Smooth muscle cell (in vitro differentiated cells): ENCODE measurements around the gene SYNE1. TPM values are rescaled to one million over a fixed set of nuclear protein-coding genes. Genes with fewer than 3 reads are reported as not detected.

Source experiments
- DNase-seq: peaks from one replicate; lab custom pipeline; 2025; ENCODE audit not compliant: unreplicated experiment; lab: John Stamatoyannopoulos, UW
- H2AFZ ChIP-seq: fragments of 200-600 bp; sonication (generic); 2 replicates; pipeline ENCODE4 v1.6.0; 2016; ENCODE audit warnings: antibody characterized with exemption, low read depth, mild to moderate bottlenecking
- H3F3A ChIP-seq: fragments of 200-600 bp; sonication (generic); 2 replicates; pipeline ENCODE4 v1.6.0; 2017; ENCODE audit warnings: antibody characterized with exemption, low read depth
- H3K27ac ChIP-seq: fragments of 200-600 bp; sonication (generic); 2 replicates; pipeline ENCODE4 v1.5.1; 2016; ENCODE audit warnings: low read depth, mild to moderate bottlenecking
- H3K27me3 ChIP-seq: fragments of 200-600 bp; sonication (generic); 2 replicates; pipeline ENCODE4 v1.6.1; 2016; ENCODE audit warnings: low read depth, mild to moderate bottlenecking
- H3K36me3 ChIP-seq: fragments of 200-600 bp; sonication (generic); 2 replicates; pipeline ENCODE4 v1.5.1; 2016; ENCODE audit warnings: low read depth
- H3K4me1 ChIP-seq: fragments of 200-600 bp; sonication (generic); 2 replicates; pipeline ENCODE4 v1.5.1; 2016; ENCODE audit warnings: low read depth
- H3K4me2 ChIP-seq: fragments of 200-600 bp; sonication (generic); 2 replicates; pipeline ENCODE4 v1.6.0; 2016; ENCODE audit warnings: mild to moderate bottlenecking
- H3K4me3 ChIP-seq: fragments of 200-600 bp; sonication (generic); 2 replicates; pipeline ENCODE4 v1.5.1; 2016; ENCODE audit warnings: mild to moderate bottlenecking
- H3K79me2 ChIP-seq: fragments of 200-600 bp; sonication (generic); 2 replicates; pipeline ENCODE4 v1.6.0; 2016; ENCODE audit warnings: low read depth, mild to moderate bottlenecking
- H3K9ac ChIP-seq: fragments of 200-600 bp; sonication (generic); 2 replicates; pipeline ENCODE4 v1.6.0; 2016; ENCODE audit warnings: low read depth
- H3K9me3 ChIP-seq: fragments of 200-600 bp; sonication (generic); replicated peaks from 2 replicates; pipeline ENCODE4 v1.5.1; 2016; ENCODE audit warnings: low read depth
- H4K20me1 ChIP-seq: fragments of 200-600 bp; sonication (generic); 2 replicates; pipeline ENCODE4 v1.6.0; 2016; ENCODE audit warnings: low read depth
- CTCF ChIP-seq: fragments of 200-600 bp; sonication (generic); IDR thresholded peaks from 2 replicates; pipeline ENCODE4 v1.5.1; 2017; ENCODE audit warnings: borderline replicate concordance, mild to moderate bottlenecking, antibody characterized with exemption; ENCODE audit not compliant: insufficient read depth, poor library complexity, severe bottlenecking
- WGBS: methylation state at CpG from one replicate; pipeline ENCODE4 v1.1.7; 2016; ENCODE audit warnings: low lambda C conversion rate; 5-methylcytosine and 5-hydroxymethylcytosine counted together
- polyA plus RNA-seq: library from polyadenylated mRNA; unstranded; fragments of >200 nt; fragmentation: Nextera tagmentation; extraction: Ambion mirVana; gene quantifications from 2 replicates; pipeline ENCODE4 v1.2.1, GENCODE V29; 2016
- total RNA-seq: library from RNA; depleted of rRNA; stranded (reverse); fragments of >200 nt; gene quantifications from 2 replicates; pipeline ENCODE4 v1.2.3, GENCODE V29; 2014

Gene SYNE1
- total and polyA plus RNA-seq, 2 experiments from 2014 or later, result 18.2 to 56.2 TPM

GRCh38 chr6:152353440-152353839, 283.7 kb downstream of the SYNE1 start:
- Histone ChIP-seq H3K79me2 (no peaks in the 10 kb centered on the region), H3K4me3 (no peak overlapping the region), H3K4me2 (no peak overlapping the region), H3K27me3 (no peaks in the 10 kb centered on the region), H3K9ac (no peak overlapping the region), H3K36me3 (peaks cover 57% of the 10 kb centered on the region), H3K27ac (no peak overlapping the region), H3F3A (no peaks in the 10 kb centered on the region), H2AFZ (no peak overlapping the region), H3K9me3 (no peaks in the 10 kb centered on the region), H3K4me1 (no peaks in the 10 kb centered on the region), H4K20me1 (peaks cover 6% of the 10 kb centered on the region)
- no peak for DNase-seq
- 97% methylated on average over 6 of the region's 6 CpGs for WGBS
- TF ChIP-seq CTCF, result no peak

- peaks cover 49% of the 10 kb centered on the region for H3K36me3 ChIP-seq
These were observed 285.4 kb downstream of the SYNE1 start for GRCh38 chr6:152351742-152352141.

GRCh38 chr6:152351110-152351509, 286.1 kb downstream of the SYNE1 start:
- Histone ChIP-seq H3K27me3 (no peaks in the 10 kb centered on the region), H3K4me2 (no peak overlapping the region), H3K79me2 (no peaks in the 10 kb centered on the region), H3K27ac (no peak overlapping the region), H3K9me3 (no peaks in the 10 kb centered on the region), H3F3A (no peaks in the 10 kb centered on the region), H3K4me1 (no peaks in the 10 kb centered on the region), H3K9ac (no peak overlapping the region), H2AFZ (no peak overlapping the region), H4K20me1 (no peaks in the 10 kb centered on the region), H3K36me3 (peaks cover 53% of the 10 kb centered on the region), H3K4me3 (no peak overlapping the region)
- no peak for TF ChIP-seq CTCF
- DNase-seq, result no peak
- 98% methylated on average over 2 of the region's 2 CpGs for WGBS

More at GRCh38 chr6:152351742-152352141, 285.4 kb downstream of the SYNE1 start:
- Histone ChIP-seq H4K20me1 (peaks cover 3% of the 10 kb centered on the region), H3K27ac (no peak overlapping the region), H3F3A (no peaks in the 10 kb centered on the region), H3K9me3 (no peaks in the 10 kb centered on the region), H3K79me2 (no peaks in the 10 kb centered on the region), H3K27me3 (no peaks in the 10 kb centered on the region), H3K9ac (no peak overlapping the region), H3K4me3 (no peak overlapping the region), H3K4me2 (no peak overlapping the region), H3K4me1 (no peaks in the 10 kb centered on the region), H2AFZ (no peak overlapping the region)
- no peak for DNase-seq
- 90% methylated on average over 5 of the region's 5 CpGs for WGBS
- no peak for TF ChIP-seq CTCF

- H3K27me3 ChIP-seq, result no peaks in the 10 kb centered on the region
- no peaks in the 10 kb centered on the region for H3K79me2 ChIP-seq
- no peaks in the 10 kb centered on the region for H3K9me3 ChIP-seq
- no peak overlapping the region for H3K9ac ChIP-seq
- WGBS, result 91% methylated on average over 6 of the region's 6 CpGs
- H3K4me1 ChIP-seq, result no peaks in the 10 kb centered on the region
- no peak for TF ChIP-seq CTCF
- no peaks in the 10 kb centered on the region for H4K20me1 ChIP-seq
- H2AFZ ChIP-seq, result no peak overlapping the region
- peaks cover 55% of the 10 kb centered on the region for H3K36me3 ChIP-seq
- H3K4me3 ChIP-seq, result no peak overlapping the region
- no peak overlapping the region for H3K27ac ChIP-seq
- no peak for DNase-seq
- H3K4me2 ChIP-seq, result no peak overlapping the region
- H3F3A ChIP-seq, result no peaks in the 10 kb centered on the region
These were observed 289.0 kb downstream of the SYNE1 start for GRCh38 chr6:152348116-152348515.
